BLaER1 treated with 17β-estradiol and CSF1 and Interleukin-3, amounts not matched to agents 10 nM and 100 nM (cell line): ENCODE data around the gene STON1.

Experiments
- H3K27ac ChIP-seq, 11 experiments: shearing (Covaris generic); formaldehyde crosslinking; 2 replicates each; pipeline ENCODE4 v1.8.1; 2022
- H3K27me3 ChIP-seq, 11 experiments: shearing (Covaris generic); formaldehyde crosslinking; 2 replicates each; pipeline ENCODE4 v1.8.1; 2022
- H3K36me3 ChIP-seq, 11 experiments: shearing (Covaris generic); formaldehyde crosslinking; 2 replicates each; pipeline ENCODE4 v1.8.1; 2022
- H3K4me1 ChIP-seq, 10 experiments: shearing (Covaris generic); formaldehyde crosslinking; 2 replicates each; pipeline ENCODE4 v1.8.1; 2022
- H3K4me2 ChIP-seq, 11 experiments: shearing (Covaris generic); formaldehyde crosslinking; 2 replicates each; pipeline ENCODE4 v1.8.1; 2022
- H3K4me3 ChIP-seq, 10 experiments: shearing (Covaris generic); formaldehyde crosslinking; 2 replicates each; pipeline ENCODE4 v1.8.1; 2022
- H3K9ac ChIP-seq, 11 experiments: shearing (Covaris generic); formaldehyde crosslinking; 2 replicates each; pipeline ENCODE4 v1.8.1; 2022
- H3K9me3 ChIP-seq, 11 experiments: shearing (Covaris generic); formaldehyde crosslinking; replicated peaks in 1 of 11; 2 replicates each; pipeline ENCODE4 v1.8.1; 2022
- H4K20me1 ChIP-seq, 11 experiments: shearing (Covaris generic); formaldehyde crosslinking; 2 replicates each; pipeline ENCODE4 v1.8.1; 2022
- Cebpa-rat ChIP-seq, 11 experiments: shearing (Covaris generic); IDR thresholded peaks; 2 replicates each; pipeline ENCODE4 v1.8.1; 2022

Gene STON1, protein sequence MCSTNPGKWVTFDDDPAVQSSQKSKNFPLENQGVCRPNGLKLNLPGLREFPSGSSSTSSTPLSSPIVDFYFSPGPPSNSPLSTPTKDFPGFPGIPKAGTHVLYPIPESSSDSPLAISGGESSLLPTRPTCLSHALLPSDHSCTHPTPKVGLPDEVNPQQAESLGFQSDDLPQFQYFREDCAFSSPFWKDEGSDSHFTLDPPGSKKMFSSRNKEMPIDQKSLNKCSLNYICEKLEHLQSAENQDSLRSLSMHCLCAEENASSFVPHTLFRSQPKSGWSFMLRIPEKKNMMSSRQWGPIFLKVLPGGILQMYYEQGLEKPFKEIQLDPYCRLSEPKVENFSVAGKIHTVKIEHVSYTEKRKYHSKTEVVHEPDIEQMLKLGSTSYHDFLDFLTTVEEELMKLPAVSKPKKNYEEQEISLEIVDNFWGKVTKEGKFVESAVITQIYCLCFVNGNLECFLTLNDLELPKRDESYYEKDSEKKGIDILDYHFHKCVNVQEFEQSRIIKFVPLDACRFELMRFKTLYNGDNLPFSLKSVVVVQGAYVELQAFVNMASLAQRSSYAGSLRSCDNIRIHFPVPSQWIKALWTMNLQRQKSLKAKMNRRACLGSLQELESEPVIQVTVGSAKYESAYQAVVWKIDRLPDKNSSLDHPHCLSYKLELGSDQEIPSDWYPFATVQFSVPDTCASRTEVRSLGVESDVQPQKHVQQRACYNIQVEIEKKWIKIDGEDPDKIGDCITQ

GRCh38 chr2:48530033-48530811 is at the start of gene STON1:
Gene STON1 (plus strand): TSS chr2:48530154. CDS start chr2:48580634, 50,480 bp downstream.
- H3K9ac ChIP-seq: peak within 1 kb of the TSS; percentile 73 to 85 (median 79)
- 0 out of 22 replicates have a peak, but pooled peaks cover 0 to 4% (median 0%) of the 10 kb centered on the region in 11 experiments for H3K36me3 ChIP-seq
- no peak for TF ChIP-seq Cebpa-rat (IDR thresholded peaks at IDR 0.05)
- H3K4me2 ChIP-seq: peak within 1 kb of the TSS; percentile 95 to 100 (median 99)
- no peaks in the 10 kb centered on the region for H3K27me3 ChIP-seq
- H3K4me3 ChIP-seq: peak within 1 kb of the TSS; percentile 59 to 89 (median 82)
- H3K9me3 ChIP-seq: no peaks in the 10 kb centered on the region
- H3K4me1 ChIP-seq: peaks cover 24 to 40% (median 29%) of the 10 kb centered on the region in 10 experiments
- no peaks in the 10 kb centered on the region for H4K20me1 ChIP-seq
- peak within 1 kb of the TSS; percentile 1 to 75 (median 69); a peak in 21 of 22 replicates for H3K27ac ChIP-seq

DNA sequence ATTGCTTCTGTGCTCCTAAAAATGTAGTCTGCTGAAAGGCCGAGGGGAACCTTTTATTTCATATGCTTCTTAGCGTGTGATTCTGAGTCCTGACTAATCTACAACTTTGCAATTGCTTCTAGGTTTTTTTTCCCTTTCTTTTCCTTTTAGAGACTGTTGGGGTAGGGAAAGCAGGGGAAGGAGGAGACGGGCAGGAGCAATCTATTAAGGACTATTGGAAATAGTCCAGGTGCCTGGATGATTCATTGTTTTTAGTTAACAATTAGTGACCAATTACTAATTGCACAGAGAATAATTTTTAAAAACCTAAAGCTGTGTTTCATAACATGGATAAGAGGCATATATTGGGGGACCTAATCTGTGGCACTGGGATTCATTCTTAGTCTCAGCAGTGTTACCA is 49.4 kb upstream of the STON1 start:
- H3K4me1 ChIP-seq: peaks cover 0 to 10% (median 2%) of the 10 kb centered on the region in 10 experiments; a peak in 6 of 20 replicates
- H3K27me3 ChIP-seq: no peaks in the 10 kb centered on the region
- H3K36me3 ChIP-seq: peaks cover 60 to 96% (median 80%) of the 10 kb centered on the region in 11 experiments
- no peak for TF ChIP-seq Cebpa-rat (IDR thresholded peaks at IDR 0.05)
- H4K20me1 ChIP-seq: no peaks in the 10 kb centered on the region; a peak in 1 of 22 replicates
- no peak overlapping the region for H3K9ac ChIP-seq
- H3K4me2 ChIP-seq: no peak overlapping the region
- H3K9me3 ChIP-seq: peaks cover 0 to 16% (median 9%) of the 10 kb centered on the region in 11 experiments; a peak in 9 of 22 replicates
- H3K4me3 ChIP-seq: no peak overlapping the region
- no peak overlapping the region for H3K27ac ChIP-seq

DNA sequence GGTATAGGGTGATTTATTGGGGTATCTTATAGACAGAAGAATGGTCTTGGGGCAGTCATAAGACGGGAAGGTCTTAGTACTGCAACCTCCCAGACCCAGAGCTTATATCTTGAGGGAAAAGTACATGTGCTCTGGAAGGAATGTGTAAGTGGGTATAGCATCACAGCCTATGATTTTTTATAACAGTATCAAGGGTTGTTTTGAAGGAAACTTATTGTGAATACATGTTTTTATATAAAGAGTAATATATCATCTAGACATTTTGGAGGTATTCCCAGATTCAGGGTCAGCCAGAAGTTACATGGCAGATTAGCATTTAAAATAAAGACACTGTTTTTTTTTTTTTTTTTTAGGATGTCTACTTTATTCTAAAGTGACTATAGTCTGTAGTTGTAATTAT is 47.6 kb upstream of the STON1 start:
- Histone ChIP-seq H3K27ac (no peak overlapping the region), H4K20me1 (no peaks in the 10 kb centered on the region; a peak in 1 of 22 replicates), H3K4me2 (no peak overlapping the region), H3K4me1 (peaks cover 0 to 22% (median 8%) of the 10 kb centered on the region in 10 experiments; a peak in 12 of 20 replicates), H3K4me3 (no peak overlapping the region), H3K9ac (no peak overlapping the region), H3K27me3 (no peaks in the 10 kb centered on the region), H3K9me3 (peaks cover 0 to 16% (median 9%) of the 10 kb centered on the region in 11 experiments; a peak in 9 of 22 replicates), H3K36me3 (peaks cover 61 to 95% (median 86%) of the 10 kb centered on the region in 11 experiments)
- no peak for TF ChIP-seq Cebpa-rat (IDR thresholded peaks at IDR 0.05)

DNA sequence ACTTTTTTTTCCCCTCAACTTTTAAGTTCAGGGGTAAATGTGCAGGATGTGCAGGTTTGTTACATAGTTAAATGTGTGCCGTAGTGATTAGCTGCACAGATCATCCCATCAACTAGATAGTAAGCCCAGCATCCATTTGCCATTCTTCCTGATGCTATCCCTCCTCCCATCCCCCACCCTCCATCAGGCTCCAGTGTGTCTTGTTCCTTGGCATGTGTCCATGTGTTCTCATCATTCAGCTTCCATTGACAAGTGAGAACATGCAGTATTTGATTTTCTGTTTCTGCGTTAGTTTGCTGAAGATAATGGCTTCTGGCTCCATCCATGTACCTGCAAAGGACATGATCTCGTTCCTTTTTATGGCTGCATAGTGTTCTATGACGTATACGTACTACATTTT is 47.2 kb upstream of the STON1 start:
- no peak overlapping the region for H3K9ac ChIP-seq
- no peaks in the 10 kb centered on the region for H3K27me3 ChIP-seq
- no peak for TF ChIP-seq Cebpa-rat (IDR thresholded peaks at IDR 0.05)
- H3K4me3 ChIP-seq: no peak overlapping the region
- H3K4me1 ChIP-seq: peaks cover 0 to 22% (median 8%) of the 10 kb centered on the region in 10 experiments; a peak in 12 of 20 replicates
- no peaks in the 10 kb centered on the region; a peak in 1 of 22 replicates for H4K20me1 ChIP-seq
- no peak overlapping the region for H3K27ac ChIP-seq
- H3K36me3 ChIP-seq: peaks cover 61 to 95% (median 86%) of the 10 kb centered on the region in 11 experiments
- peaks cover 0 to 16% (median 9%) of the 10 kb centered on the region in 11 experiments; a peak in 9 of 22 replicates for H3K9me3 ChIP-seq
- no peak overlapping the region for H3K4me2 ChIP-seq

DNA sequence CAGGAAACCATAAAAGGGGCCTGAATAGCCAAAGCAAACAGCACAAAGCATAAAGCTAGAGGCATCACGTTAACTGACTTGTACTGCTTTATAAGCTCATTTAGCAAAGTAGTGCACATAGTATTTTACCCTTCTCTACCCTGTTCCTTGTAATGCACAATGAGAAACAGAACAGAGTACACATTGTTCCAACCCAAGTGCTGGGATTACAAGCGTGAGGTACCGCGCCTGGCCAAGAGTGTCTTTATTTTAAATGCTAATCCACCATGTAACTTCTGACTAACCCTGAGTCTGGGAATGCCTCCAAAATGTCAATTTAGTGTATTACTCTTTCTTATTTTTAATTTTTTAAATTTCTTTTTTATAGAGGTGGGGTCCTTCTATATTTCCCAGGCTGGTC is 46.4 kb upstream of the STON1 start:
- TF ChIP-seq Cebpa-rat (IDR thresholded peaks at IDR 0.05): no peak
- H3K36me3 ChIP-seq: peaks cover 61 to 95% (median 85%) of the 10 kb centered on the region in 11 experiments
- H3K4me1 ChIP-seq: peaks cover 0 to 22% (median 8%) of the 10 kb centered on the region in 10 experiments; a peak in 12 of 20 replicates
- H3K27ac ChIP-seq: no peak overlapping the region
- no peak overlapping the region for H3K4me2 ChIP-seq
- H3K27me3 ChIP-seq: no peaks in the 10 kb centered on the region
- H4K20me1 ChIP-seq: no peaks in the 10 kb centered on the region; a peak in 1 of 22 replicates
- H3K4me3 ChIP-seq: no peak overlapping the region
- H3K9me3 ChIP-seq: peaks cover 0 to 16% (median 9%) of the 10 kb centered on the region in 11 experiments; a peak in 9 of 22 replicates
- H3K9ac ChIP-seq: no peak overlapping the region

- no peaks in the 10 kb centered on the region; a peak in 1 of 22 replicates for H4K20me1 ChIP-seq
- peaks cover 60 to 95% (median 82%) of the 10 kb centered on the region in 11 experiments for H3K36me3 ChIP-seq
These were observed 46.0 kb upstream of the STON1 start for GRCh38 chr2:48483916-48484315.

GRCh38 chr2:48488545-48488944 is 41.4 kb upstream of the STON1 start:
- TF ChIP-seq Cebpa-rat (IDR thresholded peaks at IDR 0.05): no peak
- H3K36me3 ChIP-seq: peaks cover 49 to 95% (median 62%) of the 10 kb centered on the region in 11 experiments
- no peak overlapping the region for H3K27ac ChIP-seq
- H4K20me1 ChIP-seq: no peaks in the 10 kb centered on the region; a peak in 1 of 22 replicates
- no peak overlapping the region for H3K4me3 ChIP-seq
- H3K9me3 ChIP-seq: peaks cover 0 to 12% (median 5%) of the 10 kb centered on the region in 11 experiments; a peak in 9 of 22 replicates
- no peak overlapping the region for H3K4me2 ChIP-seq
- H3K27me3 ChIP-seq: no peaks in the 10 kb centered on the region
- H3K9ac ChIP-seq: no peak overlapping the region
- peaks cover 0 to 33% (median 11%) of the 10 kb centered on the region in 10 experiments; a peak in 12 of 20 replicates for H3K4me1 ChIP-seq

More at GRCh38 chr2:48483916-48484315, 46.0 kb upstream of the STON1 start:
- H3K4me1 ChIP-seq: peaks cover 0 to 22% (median 8%) of the 10 kb centered on the region in 10 experiments; a peak in 12 of 20 replicates
- H3K27ac ChIP-seq: no peak overlapping the region
- no peaks in the 10 kb centered on the region for H3K27me3 ChIP-seq
- no peak overlapping the region for H3K4me2 ChIP-seq
- no peak overlapping the region for H3K9ac ChIP-seq
- no peak overlapping the region for H3K4me3 ChIP-seq
- TF ChIP-seq Cebpa-rat (IDR thresholded peaks at IDR 0.05): no peak
- peaks cover 0 to 16% (median 9%) of the 10 kb centered on the region in 11 experiments; a peak in 9 of 22 replicates for H3K9me3 ChIP-seq

- no peak overlapping the region for H3K27ac ChIP-seq
- H3K36me3 ChIP-seq: peaks cover 68 to 100% (median 84%) of the 10 kb centered on the region in 11 experiments
- no peaks in the 10 kb centered on the region for H3K9me3 ChIP-seq
- no peak overlapping the region for H3K4me2 ChIP-seq
- H4K20me1 ChIP-seq: peaks cover 0 to 4% (median 0%) of the 10 kb centered on the region in 11 experiments; a peak in 1 of 22 replicates
- TF ChIP-seq Cebpa-rat (IDR thresholded peaks at IDR 0.05): no peak
- H3K4me1 ChIP-seq: peaks cover 0 to 3% (median 0%) of the 10 kb centered on the region in 10 experiments; a peak in 3 of 20 replicates
- H3K4me3 ChIP-seq: no peak overlapping the region
- H3K9ac ChIP-seq: no peak overlapping the region
- H3K27me3 ChIP-seq: no peaks in the 10 kb centered on the region
These were observed 33.1 kb upstream of the STON1 start for GRCh38 chr2:48496849-48497248.
